ENCODE data around the gene DTX1. TPM values are rescaled to one million over a fixed set of nuclear protein-coding genes. Genes with fewer than 3 reads are reported as not detected.

Gene DTX1
- total RNA-seq, 1 donor from 2014 or later = 62.8 TPM

DNA sequence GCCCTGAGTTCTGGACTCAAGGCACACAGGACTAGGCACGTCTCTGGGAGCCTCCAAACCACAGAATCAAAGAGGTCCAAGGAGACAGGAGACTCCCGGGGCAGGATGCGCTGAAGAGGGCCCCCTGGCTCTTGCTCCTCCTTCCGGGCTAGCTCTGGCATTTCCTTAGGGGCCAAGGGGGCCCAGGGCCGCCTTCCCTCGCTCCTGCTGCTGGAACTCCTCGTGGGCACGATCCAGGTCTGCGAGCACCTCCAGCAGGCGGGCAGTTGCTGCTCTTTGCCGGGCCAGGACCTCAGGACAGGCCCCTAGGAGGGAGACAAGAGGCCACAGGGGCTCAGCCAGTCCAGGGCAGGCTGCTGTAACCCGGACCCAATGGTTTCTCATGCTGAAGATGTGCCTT is 43.2 kb downstream of the DTX1 start:
- Mint-ChIP-seq H3K9me3 (ENCODE audit: unreplicated experiment) (no peaks in the 10 kb centered on the region), H3K4me1 (ENCODE audit: unreplicated experiment) (peaks cover 14% of the 10 kb centered on the region), H3K27ac (ENCODE audit: unreplicated experiment) (no peak overlapping the region), H3K27me3 (ENCODE audit: unreplicated experiment) (peaks cover 6% of the 10 kb centered on the region), H3K36me3 (ENCODE audit: low read depth, unreplicated experiment) (no peaks in the 10 kb centered on the region), H3K4me3 (ENCODE audit: unreplicated experiment) (no peak overlapping the region)
- DNase-seq (ENCODE audit: low spot score) = no peak
- TF ChIP-seq, protein P1, sequence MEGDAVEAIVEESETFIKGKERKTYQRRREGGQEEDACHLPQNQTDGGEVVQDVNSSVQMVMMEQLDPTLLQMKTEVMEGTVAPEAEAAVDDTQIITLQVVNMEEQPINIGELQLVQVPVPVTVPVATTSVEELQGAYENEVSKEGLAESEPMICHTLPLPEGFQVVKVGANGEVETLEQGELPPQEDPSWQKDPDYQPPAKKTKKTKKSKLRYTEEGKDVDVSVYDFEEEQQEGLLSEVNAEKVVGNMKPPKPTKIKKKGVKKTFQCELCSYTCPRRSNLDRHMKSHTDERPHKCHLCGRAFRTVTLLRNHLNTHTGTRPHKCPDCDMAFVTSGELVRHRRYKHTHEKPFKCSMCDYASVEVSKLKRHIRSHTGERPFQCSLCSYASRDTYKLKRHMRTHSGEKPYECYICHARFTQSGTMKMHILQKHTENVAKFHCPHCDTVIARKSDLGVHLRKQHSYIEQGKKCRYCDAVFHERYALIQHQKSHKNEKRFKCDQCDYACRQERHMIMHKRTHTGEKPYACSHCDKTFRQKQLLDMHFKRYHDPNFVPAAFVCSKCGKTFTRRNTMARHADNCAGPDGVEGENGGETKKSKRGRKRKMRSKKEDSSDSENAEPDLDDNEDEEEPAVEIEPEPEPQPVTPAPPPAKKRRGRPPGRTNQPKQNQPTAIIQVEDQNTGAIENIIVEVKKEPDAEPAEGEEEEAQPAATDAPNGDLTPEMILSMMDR (IDR thresholded peaks at IDR 0.05; ENCODE audit: unreplicated experiment) = no peak

DNA sequence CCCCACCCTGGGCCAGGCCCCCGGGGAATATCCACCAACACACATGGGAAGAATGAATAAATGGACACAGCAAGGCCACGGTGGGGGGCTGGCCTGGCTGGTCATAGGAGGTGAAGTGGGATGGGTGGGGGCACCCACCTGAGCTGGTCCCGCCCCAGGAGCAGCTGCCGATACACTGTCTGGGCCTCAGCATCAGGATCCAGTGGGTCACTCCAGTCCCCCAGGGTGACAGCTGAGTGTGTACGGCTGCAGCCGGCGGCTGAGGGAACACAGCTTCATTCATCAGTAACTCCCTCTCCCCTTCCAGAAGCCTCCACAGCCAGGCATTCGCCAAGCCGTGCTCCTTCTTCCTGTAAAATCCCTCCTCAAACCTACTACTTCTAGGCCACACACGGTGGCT is 45.2 kb downstream of the DTX1 start:
- H3K27ac Mint-ChIP-seq (ENCODE audit: unreplicated experiment) = no peak overlapping the region
- TF ChIP-seq, protein P1 (IDR thresholded peaks at IDR 0.05; ENCODE audit: unreplicated experiment) = no peak
- peaks cover 10% of the 10 kb centered on the region for H3K4me1 Mint-ChIP-seq (ENCODE audit: unreplicated experiment)
- peaks cover 4% of the 10 kb centered on the region for H3K27me3 Mint-ChIP-seq (ENCODE audit: unreplicated experiment)
- no peak overlapping the region for H3K4me3 Mint-ChIP-seq (ENCODE audit: unreplicated experiment)
- H3K36me3 Mint-ChIP-seq (ENCODE audit: low read depth, unreplicated experiment) = no peaks in the 10 kb centered on the region
- H3K9me3 Mint-ChIP-seq (ENCODE audit: unreplicated experiment) = no peaks in the 10 kb centered on the region
- DNase-seq (ENCODE audit: low spot score) = no peak

DNA sequence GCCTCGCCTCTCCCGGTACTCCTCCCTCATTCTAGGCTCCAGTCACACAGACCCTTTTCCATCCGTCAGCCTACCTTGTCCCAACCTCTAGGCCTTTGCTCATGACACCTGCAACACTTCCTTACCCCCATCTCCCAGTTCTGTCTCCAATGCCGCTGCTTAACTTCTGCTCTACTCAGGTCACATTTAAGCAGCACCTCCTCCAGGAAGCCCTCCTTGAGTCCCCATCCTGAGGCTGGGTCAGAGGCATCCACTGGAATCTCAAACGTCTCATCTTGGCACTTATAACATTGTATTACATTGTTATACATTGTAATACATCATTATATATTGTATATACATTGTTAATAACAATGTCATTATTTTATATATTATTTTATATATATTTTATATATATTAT is 46.3 kb downstream of the DTX1 start:
- peaks cover 3% of the 10 kb centered on the region for H3K27me3 Mint-ChIP-seq (ENCODE audit: unreplicated experiment)
- no peak overlapping the region for H3K4me3 Mint-ChIP-seq (ENCODE audit: unreplicated experiment)
- DNase-seq (ENCODE audit: low spot score) = no peak
- TF ChIP-seq, protein P1 (IDR thresholded peaks at IDR 0.05; ENCODE audit: unreplicated experiment) = no peak
- no peaks in the 10 kb centered on the region for H3K9me3 Mint-ChIP-seq (ENCODE audit: unreplicated experiment)
- H3K36me3 Mint-ChIP-seq (ENCODE audit: low read depth, unreplicated experiment) = no peaks in the 10 kb centered on the region
- H3K4me1 Mint-ChIP-seq (ENCODE audit: unreplicated experiment) = peaks cover 14% of the 10 kb centered on the region
- no peak overlapping the region for H3K27ac Mint-ChIP-seq (ENCODE audit: unreplicated experiment)

DNA sequence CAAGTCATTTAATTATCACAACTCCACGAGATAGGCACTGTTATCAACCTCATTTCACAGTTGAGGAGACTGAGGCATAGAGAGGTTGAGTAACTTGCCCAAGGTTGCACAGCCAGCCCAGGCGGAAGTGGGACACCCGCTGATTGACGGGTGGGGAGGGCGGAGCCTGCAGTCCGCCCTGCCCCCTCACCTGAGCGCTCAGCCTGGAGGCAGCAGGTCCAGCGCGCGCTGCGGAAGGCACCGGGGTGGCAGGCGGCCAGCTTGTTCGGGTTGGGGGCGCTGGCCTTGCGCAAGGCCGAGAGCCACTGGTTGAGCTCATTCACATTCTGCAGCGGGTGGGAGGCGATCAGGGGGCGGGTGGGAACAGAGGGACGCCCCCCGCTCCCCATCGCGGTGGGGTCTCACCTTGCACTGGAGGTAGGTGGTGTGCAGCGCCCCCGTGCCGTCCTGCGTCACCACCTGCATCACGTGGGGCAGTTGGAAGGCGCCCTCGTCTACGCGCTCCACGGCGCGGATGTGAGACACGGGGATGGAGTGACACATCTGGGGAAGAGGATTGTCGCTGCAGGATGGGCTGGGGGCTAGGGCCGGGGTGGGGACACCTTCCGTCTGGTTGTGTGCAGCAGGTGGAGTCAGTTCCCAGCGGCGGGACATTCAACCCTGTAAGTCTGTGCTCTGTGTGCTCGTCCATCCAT is 47.4 kb downstream of the DTX1 start:
- TF ChIP-seq, protein P1 (IDR thresholded peaks at IDR 0.05; ENCODE audit: unreplicated experiment) = no peak
- Mint-ChIP-seq H3K4me1 (ENCODE audit: unreplicated experiment) (peaks cover 8% of the 10 kb centered on the region), H3K27me3 (ENCODE audit: unreplicated experiment) (peaks cover 3% of the 10 kb centered on the region), H3K36me3 (ENCODE audit: low read depth, unreplicated experiment) (no peaks in the 10 kb centered on the region), H3K9me3 (ENCODE audit: unreplicated experiment) (no peaks in the 10 kb centered on the region), H3K4me3 (ENCODE audit: unreplicated experiment) (no peak overlapping the region), H3K27ac (ENCODE audit: unreplicated experiment) (no peak overlapping the region)
- no peak for DNase-seq (ENCODE audit: low spot score)

DNA sequence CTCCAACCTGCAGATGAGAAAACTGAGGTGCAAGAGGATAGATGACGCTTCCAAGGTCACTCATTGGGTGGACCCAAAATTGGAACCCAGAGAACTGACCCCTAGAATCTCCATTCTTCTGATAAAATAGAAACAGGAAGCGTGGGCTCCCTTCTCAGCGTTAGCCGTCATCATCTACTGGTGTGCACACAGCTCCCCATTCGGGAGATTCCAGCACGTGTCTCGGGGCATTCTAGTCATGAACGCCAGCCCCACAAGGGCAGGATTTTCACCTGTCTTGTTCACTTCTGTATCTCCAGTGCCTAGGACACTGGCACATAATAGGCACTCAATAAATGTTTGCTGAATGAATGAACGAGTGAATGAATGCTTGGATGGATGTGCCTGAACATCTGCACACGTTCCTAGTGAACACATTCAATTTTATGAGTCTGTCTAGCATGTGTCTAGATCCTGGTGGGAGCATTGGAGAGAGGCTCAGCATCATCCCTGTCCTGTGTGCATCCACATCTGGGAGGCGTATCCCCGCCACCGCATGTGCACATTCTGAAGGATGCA is 48.5 kb downstream of the DTX1 start:
- Mint-ChIP-seq H3K27me3 (ENCODE audit: unreplicated experiment) (peaks cover 3% of the 10 kb centered on the region), H3K9me3 (ENCODE audit: unreplicated experiment) (no peaks in the 10 kb centered on the region), H3K27ac (ENCODE audit: unreplicated experiment) (no peak overlapping the region), H3K36me3 (ENCODE audit: low read depth, unreplicated experiment) (no peaks in the 10 kb centered on the region), H3K4me1 (ENCODE audit: unreplicated experiment) (peaks cover 6% of the 10 kb centered on the region), H3K4me3 (ENCODE audit: unreplicated experiment) (no peak overlapping the region)
- no peak for DNase-seq (ENCODE audit: low spot score)
- TF ChIP-seq, protein P1 (IDR thresholded peaks at IDR 0.05; ENCODE audit: unreplicated experiment) = no peak
